HUES6 (cell line): ENCODE data around the gene CFD.
A peak's percentile ranks its signal among the peaks of the same experiment; 100 is the strongest.
"Not testable (repeated sequence)": the region's sequence is repeated elsewhere in the genome, so short reads cannot be mapped to it uniquely, and the experiment has no call there.

Experiments used
- H3K27ac ChIP-seq: 2 replicates; pipeline ENCODE4 v1.7.0; 2013; ENCODE audit warnings: low read depth, mild to moderate bottlenecking, low read length, inconsistent platforms
- H3K27me3 ChIP-seq: 2 replicates; pipeline ENCODE4 v1.6.1; 2013; ENCODE audit warnings: low read length; ENCODE audit not compliant: control insufficient read depth, insufficient read depth
- H3K36me3 ChIP-seq: 2 replicates; pipeline ENCODE4 v1.6.1; 2013; ENCODE audit warnings: low read length; ENCODE audit not compliant: control insufficient read depth, insufficient read depth
- H3K4me1 ChIP-seq: 2 replicates; pipeline ENCODE4 v1.6.1; 2013; ENCODE audit warnings: low read length; ENCODE audit not compliant: control insufficient read depth, insufficient read depth
- H3K4me3 ChIP-seq: 2 replicates; pipeline ENCODE4 v1.5.1; 2013; ENCODE audit warnings: low read depth, low read length
- H3K9ac ChIP-seq: one replicate; pipeline ENCODE4 v1.6.1; 2013; ENCODE audit warnings: mild to moderate bottlenecking, low read length
- H3K9me3 ChIP-seq: 2 replicates; pipeline ENCODE4 v1.6.1; 2013; ENCODE audit warnings: low read depth, low read length; ENCODE audit not compliant: control insufficient read depth, insufficient read depth

CFD gene

GRCh38 chr19:827710-828321 lies 31.6 kb upstream of the CFD start, which contains the start of gene AZU1:
AZU1 (plus strand) TSS chr19:827837; CDS start chr19:827847, 10 bp downstream.
- H3K4me3 ChIP-seq: no peak within 1 kb of the TSS
- peaks cover 3% of the 10 kb centered on the region; the same call in 1 of the 2 replicates for H3K4me1 ChIP-seq
- no peak within 1 kb of the TSS for H3K9ac ChIP-seq
- no peak within 1 kb of the TSS for H3K27ac ChIP-seq
- no peaks in the 10 kb centered on the region for H3K27me3 ChIP-seq
- no peaks in the 10 kb centered on the region for H3K36me3 ChIP-seq
- no peaks in the 10 kb centered on the region for H3K9me3 ChIP-seq

GRCh38 chr19:829129-829758 lies 30.2 kb upstream of the CFD start:
- Histone ChIP-seq H3K27ac (no peak overlapping the region), H3K4me1 (no peaks in the 10 kb centered on the region), H3K9me3 (no peaks in the 10 kb centered on the region), H3K9ac (no peak overlapping the region), H3K4me3 (no peak overlapping the region), H3K36me3 (no peaks in the 10 kb centered on the region), H3K27me3 (no peaks in the 10 kb centered on the region)

GRCh38 chr19:831407-832369 lies 27.8 kb upstream of the CFD start:
- H3K4me1 ChIP-seq: no peaks in the 10 kb centered on the region
- H3K9me3 ChIP-seq: no peaks in the 10 kb centered on the region
- H3K9ac ChIP-seq: no peak overlapping the region
- no peak overlapping the region for H3K4me3 ChIP-seq
- H3K36me3 ChIP-seq: no peaks in the 10 kb centered on the region
- 0 out of 2 replicates have a peak, but pooled peaks cover 2% of the 10 kb centered on the region for H3K27me3 ChIP-seq
- no peak overlapping the region for H3K27ac ChIP-seq

- no peaks in the 10 kb centered on the region for H3K36me3 ChIP-seq
- no peaks in the 10 kb centered on the region for H3K9me3 ChIP-seq
- no peak overlapping the region for H3K4me3 ChIP-seq
- H3K9ac ChIP-seq: no peak overlapping the region
- H3K27ac ChIP-seq: no peak overlapping the region
- 0 out of 2 replicates have a peak, but pooled peaks cover 2% of the 10 kb centered on the region for H3K27me3 ChIP-seq
- no peaks in the 10 kb centered on the region for H3K4me1 ChIP-seq
These were observed 25.2 kb upstream of the CFD start for GRCh38 chr19:834216-834615.

- Histone ChIP-seq H3K27ac (no peak overlapping the region), H3K9ac (no peak overlapping the region), H3K27me3 (0 out of 2 replicates have a peak, but pooled peaks cover 2% of the 10 kb centered on the region), H3K9me3 (no peaks in the 10 kb centered on the region), H3K4me1 (no peaks in the 10 kb centered on the region), H3K36me3 (no peaks in the 10 kb centered on the region), H3K4me3 (no peak overlapping the region)
These were observed 24.2 kb upstream of the CFD start for GRCh38 chr19:835210-835810.

GRCh38 chr19:840519-841206 lies 18.8 kb upstream of the CFD start, which contains the start of gene PRTN3:
PRTN3 (plus strand) TSS chr19:840999; CDS start chr19:841009, 10 bp downstream.
- no peaks in the 10 kb centered on the region for H3K9me3 ChIP-seq
- peaks cover 31% of the 10 kb centered on the region for H3K27me3 ChIP-seq
- no peaks in the 10 kb centered on the region for H3K4me1 ChIP-seq
- H3K4me3 ChIP-seq: no peak within 1 kb of the TSS
- no peak within 1 kb of the TSS for H3K27ac ChIP-seq
- H3K9ac ChIP-seq: no peak within 1 kb of the TSS
- no peaks in the 10 kb centered on the region for H3K36me3 ChIP-seq

- H3K27ac ChIP-seq: not testable (repeated sequence)
These were observed 16.7 kb upstream of the CFD start for GRCh38 chr19:842802-843179.

GRCh38 chr19:843180-843835 lies 16.2 kb upstream of the CFD start:
- no peak overlapping the region for H3K9ac ChIP-seq
- peak overlapping the region; percentile 55 for H3K4me3 ChIP-seq
- no peaks in the 10 kb centered on the region for H3K4me1 ChIP-seq
- H3K27me3 ChIP-seq: peaks cover 34% of the 10 kb centered on the region
- H3K27ac ChIP-seq: no peak overlapping the region
- no peaks in the 10 kb centered on the region for H3K9me3 ChIP-seq
- H3K36me3 ChIP-seq: no peaks in the 10 kb centered on the region

More at GRCh38 chr19:842802-843179, 16.7 kb upstream of the CFD start:
- not testable (repeated sequence) for H3K4me1 ChIP-seq, H3K4me3 ChIP-seq, H3K9ac ChIP-seq, H3K9me3 ChIP-seq, H3K36me3 ChIP-seq
- H3K27me3 ChIP-seq: peaks cover 34% of the 10 kb centered on the region

GRCh38 chr19:843836-844545 lies 15.5 kb upstream of the CFD start:
- Histone ChIP-seq H3K9ac (no peak overlapping the region), H3K27ac (no peak overlapping the region), H3K4me1 (no peaks in the 10 kb centered on the region), H3K9me3 (no peaks in the 10 kb centered on the region), H3K36me3 (no peaks in the 10 kb centered on the region), H3K27me3 (peaks cover 34% of the 10 kb centered on the region), H3K4me3 (peak overlapping the region; percentile 55)
